ENCODE data around the gene OTX1. TPM values are rescaled to one million over a fixed set of nuclear protein-coding genes. Genes with fewer than 3 reads are reported as not detected.
"Not testable (repeated sequence)": the region's sequence is repeated elsewhere in the genome, so short reads cannot be mapped to it uniquely, and the experiment has no call there.

The OTX1 gene
- under 1 TPM in 2 of 3 donors, not detected in 1; 0.03 to 0.05 TPM for polyA plus RNA-seq (ENCODE audit: insufficient read length in 3 of 3)
- long read RNA-seq, donor 1, result 0 reads
- long read RNA-seq, donor 2, result 0 reads
- long read RNA-seq, donor 3, result 0 reads
- long read RNA-seq, donor 4, result 0 reads
- long read RNA-seq, donor 5, result 0 reads
- long read RNA-seq, donor 6, result 0 reads
- long read RNA-seq, donor 7, result 0 reads
- long read RNA-seq, donor 8, result 0 reads
- long read RNA-seq, donor 9, result 0 reads
- long read RNA-seq, donor 10, result 0 reads
- long read RNA-seq, donor 11, result 0 reads
- long read RNA-seq, donor 12, result 0 reads
- long read RNA-seq, donor 13, result 0 reads
- long read RNA-seq, donor 14, result 0 reads
- long read RNA-seq, donor 15, result 0 reads
- long read RNA-seq, donor 16, result 0 reads

DNA sequence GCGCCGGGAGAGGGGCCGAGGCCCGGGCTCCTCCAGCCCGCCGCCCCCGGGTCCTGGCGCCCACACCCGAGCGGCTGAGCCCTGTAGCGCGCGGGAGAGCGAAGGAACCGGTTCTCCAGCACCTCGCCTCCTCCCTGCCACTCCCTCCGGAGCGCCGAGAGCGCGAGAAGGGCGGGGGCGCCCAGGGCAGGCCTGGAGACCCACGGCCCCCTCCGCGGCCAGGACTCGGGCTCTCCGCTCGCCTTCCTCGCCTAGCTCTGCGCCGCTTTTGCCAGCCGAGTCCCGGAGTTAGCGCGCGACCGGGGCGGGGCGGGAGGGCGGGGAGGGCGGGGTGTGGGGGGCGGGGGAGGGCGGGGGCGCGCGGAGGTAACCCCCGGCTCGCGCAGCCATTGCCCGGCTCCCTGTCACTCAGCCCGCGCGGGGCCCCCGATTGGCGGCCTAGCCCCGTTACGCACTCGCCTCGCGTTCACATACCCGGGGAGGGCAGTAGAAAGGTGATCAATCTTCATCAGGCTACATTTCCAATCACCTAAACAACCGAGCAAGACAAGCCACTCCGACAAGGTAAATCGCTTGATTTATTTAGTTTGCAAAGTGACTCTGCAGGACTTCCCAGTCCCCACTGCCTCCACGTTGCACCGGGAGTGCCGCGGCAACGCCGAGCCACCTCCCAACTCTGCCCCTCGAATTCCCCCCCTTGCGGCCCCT, at the start of gene OTX1:
TSS of gene OTX1 (plus strand) at position 497 of the 708 bp plus-strand sequence. CDS start 2,161 bp downstream, outside the sequence.
- DNase-seq (ENCODE audit: extremely low read depth in 1 of 11, low read depth in 9 of 11, low spot score in 4 of 11), result no peak

DNA sequence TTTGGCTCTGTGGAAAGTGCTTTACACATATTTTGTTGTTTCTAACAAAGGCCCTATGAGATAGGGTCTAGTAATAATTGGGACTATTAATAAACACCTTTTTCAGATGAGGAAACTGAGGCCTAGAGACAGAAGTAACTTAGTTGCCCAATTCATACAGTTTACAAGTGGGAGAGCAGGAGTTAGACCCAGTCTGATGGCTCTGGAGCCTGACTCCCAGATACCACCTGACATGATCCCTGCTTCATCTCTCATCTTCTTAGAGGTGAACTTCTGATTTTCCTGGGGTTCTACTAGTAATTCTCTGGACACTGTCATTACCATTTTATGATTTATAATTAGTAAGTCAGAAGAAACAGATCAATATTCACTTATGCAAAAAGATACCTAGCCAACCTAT, 49.1 kb upstream of the OTX1 start:
- DNase-seq (ENCODE audit: extremely low read depth in 1 of 11, low read depth in 9 of 11, low spot score in 4 of 11), result no peak

DNA sequence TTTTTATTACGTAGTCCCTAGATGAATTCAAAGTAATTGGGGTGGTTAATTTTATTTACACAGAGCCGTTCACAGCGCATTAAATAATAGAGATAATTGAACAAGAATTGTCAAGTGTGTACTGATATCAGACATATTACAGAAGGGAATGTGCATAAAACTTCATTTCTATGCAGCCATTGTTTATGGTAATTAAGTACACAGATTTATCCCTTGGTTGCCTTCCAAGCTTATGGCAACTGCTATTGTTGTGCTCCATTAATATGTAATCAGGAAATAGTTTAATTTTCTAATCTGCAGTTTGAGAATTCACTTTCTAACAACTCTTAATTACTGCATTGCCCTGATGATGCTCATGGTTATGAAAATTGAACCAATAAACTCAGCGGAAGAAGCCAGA, 47.3 kb upstream of the OTX1 start:
- DNase-seq (ENCODE audit: extremely low read depth in 1 of 11, low read depth in 9 of 11, low spot score in 4 of 11), result no peak

DNA sequence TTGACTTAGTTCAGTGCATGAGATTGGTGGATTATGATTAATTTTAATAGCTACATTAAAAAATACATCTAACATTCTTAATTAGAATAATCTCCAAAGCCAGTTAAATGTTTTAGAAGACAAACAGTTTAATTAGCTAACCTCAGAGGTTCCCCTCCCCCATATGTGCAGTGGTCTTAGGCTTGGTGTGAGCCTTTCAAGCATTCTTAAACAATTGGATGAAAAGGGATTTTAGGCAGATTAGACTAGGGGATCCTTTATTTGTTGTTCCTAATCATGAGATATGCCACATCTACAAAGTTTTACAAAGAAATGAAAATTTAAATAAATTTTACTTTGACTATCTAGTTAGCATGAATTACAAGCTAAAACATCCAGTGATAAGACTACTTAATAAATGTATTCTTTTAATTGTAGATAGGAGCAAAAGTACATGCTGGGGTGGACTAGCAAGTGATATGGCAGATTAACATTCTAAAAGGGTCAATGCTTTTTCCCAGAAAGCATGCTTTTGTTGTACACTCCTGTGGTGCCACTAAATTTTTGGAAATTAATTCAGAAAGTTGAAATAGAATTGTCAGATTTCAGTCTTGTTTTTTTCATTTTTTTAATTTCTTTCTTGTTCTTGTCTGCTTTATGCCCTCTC, 42.7 kb upstream of the OTX1 start:
- DNase-seq (ENCODE audit: extremely low read depth in 1 of 11, low read depth in 9 of 11, low spot score in 4 of 11), result no peak

DNA sequence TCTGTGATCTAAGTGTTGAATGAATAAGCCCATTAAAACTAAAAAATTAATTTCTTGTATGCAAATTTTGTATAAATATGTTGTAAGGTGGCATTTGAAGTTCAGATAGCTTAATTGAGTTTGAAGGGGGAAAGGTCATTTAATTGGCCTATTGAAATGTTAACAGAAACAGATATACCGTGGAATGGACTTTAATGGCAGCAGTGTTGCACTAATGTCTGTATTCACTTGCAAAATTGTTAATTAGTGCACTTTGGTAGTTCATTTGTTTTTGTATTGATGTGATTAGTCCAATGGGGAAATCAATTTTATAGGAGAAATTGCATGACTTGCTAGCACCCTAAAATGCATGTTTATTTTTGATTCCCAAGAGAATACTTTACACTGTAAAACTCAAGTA, 41.8 kb upstream of the OTX1 start:
- no peak for DNase-seq (ENCODE audit: extremely low read depth in 1 of 11, low read depth in 9 of 11, low spot score in 4 of 11)

DNA sequence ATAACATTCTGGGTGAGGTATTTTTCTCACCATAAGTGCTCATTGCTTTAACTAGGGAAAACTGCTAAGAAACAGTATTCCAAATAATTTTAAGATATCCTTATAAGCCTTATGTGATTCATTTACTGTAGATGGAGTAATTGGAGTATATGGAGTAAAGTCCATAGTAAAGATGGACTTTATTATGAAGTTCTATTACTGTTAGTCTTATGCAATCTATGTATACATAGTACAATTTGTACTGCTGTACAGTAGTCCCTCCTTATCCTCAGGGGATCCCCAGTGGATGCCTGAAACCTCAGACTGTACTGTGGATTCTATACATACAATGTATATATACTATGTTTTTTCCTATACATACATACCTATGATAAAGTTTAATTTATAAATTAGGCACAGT, 41.1 kb upstream of the OTX1 start:
- DNase-seq (ENCODE audit: extremely low read depth in 1 of 11, low read depth in 9 of 11, low spot score in 4 of 11), result no peak

DNA sequence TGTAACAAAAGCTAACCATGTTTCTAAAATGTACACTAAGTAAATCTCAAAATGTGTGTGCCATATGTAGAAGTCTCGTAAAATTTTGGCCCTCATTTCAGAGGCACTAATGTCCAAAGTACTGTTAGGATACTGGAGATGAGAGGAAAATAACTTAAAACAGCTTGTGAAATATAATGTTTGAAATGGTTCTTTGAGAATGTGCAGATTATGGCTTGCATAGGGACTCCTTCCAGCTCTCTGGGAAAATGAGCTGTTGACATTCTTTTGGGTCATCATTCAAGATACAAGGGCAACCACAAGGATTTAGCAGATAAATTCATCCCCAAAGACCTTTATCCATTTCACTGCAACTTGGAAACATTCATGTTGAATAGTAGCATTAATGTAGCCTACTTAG, 38.1 kb upstream of the OTX1 start:
- no peak for DNase-seq (ENCODE audit: extremely low read depth in 1 of 11, low read depth in 9 of 11, low spot score in 4 of 11)

DNA sequence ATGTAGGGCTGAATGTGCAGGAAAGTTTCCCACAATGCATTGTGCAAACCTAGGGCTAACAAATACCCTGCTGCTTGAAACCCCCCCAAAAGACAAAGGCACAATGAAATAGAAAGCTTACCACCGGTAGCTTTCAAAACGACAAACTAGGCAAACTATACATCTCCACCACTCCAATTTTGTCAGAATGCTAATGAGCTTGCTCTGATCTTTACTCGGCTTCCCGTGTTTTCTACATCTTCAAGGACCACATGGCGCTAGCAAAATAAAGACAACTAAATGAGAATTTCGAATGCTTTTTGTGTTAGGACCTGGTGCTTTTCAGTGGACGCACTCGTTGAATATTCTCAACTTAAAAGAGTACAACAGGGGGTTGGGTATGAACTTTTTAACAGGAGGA, 37.2 kb upstream of the OTX1 start:
- DNase-seq (ENCODE audit: extremely low read depth in 1 of 11, low read depth in 9 of 11, low spot score in 4 of 11), result no peak

DNA sequence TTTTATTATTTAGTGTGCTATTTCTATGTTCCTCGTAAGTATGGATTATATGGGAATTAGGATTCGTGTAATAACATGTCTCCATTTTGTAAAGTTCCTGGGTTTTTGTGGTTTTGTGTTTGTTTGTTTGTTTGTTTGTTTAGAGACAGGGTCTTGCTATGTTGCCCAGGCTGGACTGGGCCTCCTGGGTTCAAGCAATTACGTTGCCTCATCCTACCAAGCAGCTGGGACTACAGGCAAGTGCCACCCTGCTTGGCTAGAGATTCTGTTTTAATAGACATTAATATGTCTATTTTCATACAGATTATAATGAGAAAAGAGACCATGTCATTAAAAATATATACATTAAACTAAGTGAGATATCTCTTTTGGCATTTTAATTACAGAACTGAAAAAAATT, 35.2 kb upstream of the OTX1 start:
- no peak for DNase-seq (ENCODE audit: extremely low read depth in 1 of 11, low read depth in 9 of 11, low spot score in 4 of 11)

DNA sequence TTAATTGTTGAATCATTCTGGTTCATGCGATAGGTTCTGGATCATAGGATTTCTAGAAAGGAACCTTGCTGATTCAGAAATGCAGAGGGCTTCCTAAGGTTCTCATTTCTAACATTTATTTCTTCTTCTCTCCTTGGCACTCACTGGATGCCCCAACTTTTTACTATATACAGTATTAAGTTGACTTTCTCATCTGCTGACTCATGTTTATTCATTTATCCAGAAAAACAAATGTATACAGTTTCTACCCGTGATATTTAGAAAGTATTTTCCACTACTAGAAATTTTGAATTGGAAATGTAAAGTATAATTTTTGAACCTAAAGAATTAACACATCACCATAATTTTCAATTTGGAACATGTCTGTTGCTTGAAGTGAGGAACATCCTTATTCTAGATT, 32.2 kb upstream of the OTX1 start:
- no peak for DNase-seq (ENCODE audit: extremely low read depth in 1 of 11, low read depth in 9 of 11, low spot score in 4 of 11)

DNA sequence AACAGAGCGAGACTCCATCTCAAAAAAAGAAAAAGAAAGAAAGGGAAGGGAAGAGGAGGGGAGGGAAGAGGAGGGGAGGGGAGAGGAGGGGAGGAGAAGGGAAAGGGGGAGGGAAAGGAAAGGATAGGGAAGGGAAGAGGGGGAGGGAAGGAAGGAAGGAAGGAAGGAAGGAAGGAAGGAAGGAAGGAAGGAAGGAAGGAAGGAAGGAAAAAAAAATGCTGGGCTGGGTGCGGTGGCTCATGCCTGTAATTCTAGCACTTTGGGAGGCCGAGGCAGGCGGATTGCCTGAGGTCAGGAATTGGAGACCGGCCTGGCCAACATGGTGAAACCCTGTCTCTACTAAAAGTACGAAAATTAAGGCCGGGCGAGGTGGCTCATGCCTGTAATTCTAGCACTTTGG, 30.9 kb upstream of the OTX1 start:
- DNase-seq (ENCODE audit: extremely low read depth in 1 of 11, low read depth in 9 of 11, low spot score in 4 of 11), result not testable (repeated sequence)

DNA sequence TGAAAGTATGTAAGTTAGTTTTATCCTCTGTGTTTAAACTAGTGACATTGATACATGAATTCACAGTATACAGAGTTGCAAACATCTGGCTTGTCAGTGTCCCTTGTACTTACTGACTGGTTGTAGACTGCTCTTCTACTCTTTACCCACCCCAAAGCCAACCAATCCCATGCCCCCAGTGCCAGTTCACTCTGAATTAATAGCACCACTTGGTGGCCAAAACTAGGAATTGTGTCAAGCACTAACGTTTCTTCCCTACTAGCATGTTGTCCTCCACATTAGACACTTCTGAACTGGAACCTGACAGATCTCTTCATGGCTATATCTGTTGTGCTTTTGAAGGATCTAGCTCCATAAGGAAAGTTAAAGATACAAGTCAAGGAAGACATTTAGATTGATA, 27.2 kb upstream of the OTX1 start:
- DNase-seq (ENCODE audit: extremely low read depth in 1 of 11, low read depth in 9 of 11, low spot score in 4 of 11), result no peak

DNA sequence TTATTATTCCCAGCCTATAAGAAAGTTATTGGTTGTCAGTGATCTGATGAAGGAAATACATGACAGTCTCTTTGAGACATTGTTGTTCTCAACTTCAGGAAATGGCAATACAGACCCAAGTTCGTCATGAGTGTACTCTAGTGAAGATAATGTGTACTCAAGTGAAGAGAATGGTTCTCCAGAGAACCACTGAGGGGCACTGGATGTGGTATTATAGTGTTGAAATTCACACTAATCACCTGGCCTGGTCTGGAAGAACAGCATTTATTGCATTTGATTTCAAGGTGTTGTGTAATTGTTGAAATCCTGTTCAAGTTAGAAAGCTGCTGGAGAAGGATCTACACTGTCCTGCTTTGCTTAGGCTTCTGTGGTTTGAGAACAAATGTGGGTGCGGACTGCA, 23.4 kb upstream of the OTX1 start:
- DNase-seq (ENCODE audit: extremely low read depth in 1 of 11, low read depth in 9 of 11, low spot score in 4 of 11), result no peak

DNA sequence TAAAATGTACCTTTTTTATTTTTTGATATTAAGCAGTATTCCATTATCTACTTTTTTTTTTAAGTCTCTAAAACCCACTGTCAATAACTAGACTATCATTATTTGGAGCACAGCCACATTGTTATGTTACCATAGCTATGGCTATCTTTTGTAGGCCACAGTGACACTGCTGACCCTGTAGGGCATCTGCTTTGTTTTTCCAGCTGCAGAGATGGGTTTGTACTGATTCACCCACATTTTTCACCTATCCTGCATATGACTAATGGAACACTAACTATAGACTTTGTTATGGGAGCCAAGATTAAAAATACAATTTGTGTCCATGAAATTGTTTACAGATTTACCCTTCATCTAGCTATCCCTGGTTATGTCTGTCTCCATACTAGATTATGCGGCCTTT, 21.6 kb upstream of the OTX1 start:
- no peak for DNase-seq (ENCODE audit: extremely low read depth in 1 of 11, low read depth in 9 of 11, low spot score in 4 of 11)

DNA sequence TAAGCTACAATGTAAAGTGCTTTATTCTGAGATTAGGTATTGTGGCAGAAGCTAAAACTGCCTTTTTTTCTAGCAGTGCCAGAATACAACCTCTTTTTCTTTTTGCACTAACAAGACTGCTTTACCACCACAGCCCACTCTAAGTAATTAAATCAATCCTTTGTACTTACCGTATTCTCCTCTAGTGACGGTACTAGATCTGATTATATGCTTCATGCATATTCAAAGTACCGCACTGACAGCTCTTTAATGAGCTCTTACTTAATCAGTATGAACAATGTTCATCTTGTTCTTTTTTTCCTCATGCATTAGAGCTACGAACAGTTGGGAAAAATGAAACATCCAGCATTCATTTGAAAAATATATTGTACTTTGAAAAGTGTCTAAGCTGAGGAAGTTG, 16.1 kb upstream of the OTX1 start:
- no peak for DNase-seq (ENCODE audit: extremely low read depth in 1 of 11, low read depth in 9 of 11, low spot score in 4 of 11)

DNA sequence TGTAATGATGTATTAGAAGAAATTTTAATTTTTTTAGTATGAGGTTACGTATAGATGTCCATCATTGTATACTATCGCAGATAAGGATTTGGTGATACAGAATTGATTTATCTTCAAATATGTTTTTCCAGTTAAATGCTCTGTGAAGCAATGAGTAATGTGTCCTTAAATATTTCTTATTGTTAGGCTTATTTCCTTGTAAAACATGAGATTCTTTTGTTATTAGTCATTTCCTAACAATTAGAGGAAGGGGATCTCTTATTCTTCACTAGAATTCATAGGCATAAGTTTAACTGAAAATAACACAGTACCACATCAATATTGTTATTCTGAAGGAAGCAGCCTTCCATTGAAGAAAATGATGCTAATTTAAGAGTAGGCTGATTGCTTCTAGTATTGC, 15.5 kb upstream of the OTX1 start:
- no peak for DNase-seq (ENCODE audit: extremely low read depth in 1 of 11, low read depth in 9 of 11, low spot score in 4 of 11)

DNA sequence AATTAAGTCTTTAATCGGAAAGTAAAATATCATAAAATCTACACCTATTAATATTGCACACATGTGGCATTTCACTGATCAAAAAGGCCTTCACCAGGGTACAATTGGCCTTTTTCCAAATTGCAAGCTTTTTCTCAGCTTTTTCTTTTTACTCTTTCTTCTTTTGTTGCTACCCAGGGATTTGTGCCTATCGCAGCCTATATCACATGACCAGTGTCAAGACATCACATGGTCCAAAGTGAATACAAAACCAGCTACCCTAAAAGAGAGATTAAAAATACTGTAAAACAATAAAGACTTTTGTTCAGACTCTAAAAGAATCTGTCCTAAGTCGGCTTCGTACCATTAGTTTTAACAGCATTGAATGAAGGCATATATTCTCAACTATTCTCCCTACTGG, 15.0 kb upstream of the OTX1 start:
- no peak for DNase-seq (ENCODE audit: extremely low read depth in 1 of 11, low read depth in 9 of 11, low spot score in 4 of 11)

DNA sequence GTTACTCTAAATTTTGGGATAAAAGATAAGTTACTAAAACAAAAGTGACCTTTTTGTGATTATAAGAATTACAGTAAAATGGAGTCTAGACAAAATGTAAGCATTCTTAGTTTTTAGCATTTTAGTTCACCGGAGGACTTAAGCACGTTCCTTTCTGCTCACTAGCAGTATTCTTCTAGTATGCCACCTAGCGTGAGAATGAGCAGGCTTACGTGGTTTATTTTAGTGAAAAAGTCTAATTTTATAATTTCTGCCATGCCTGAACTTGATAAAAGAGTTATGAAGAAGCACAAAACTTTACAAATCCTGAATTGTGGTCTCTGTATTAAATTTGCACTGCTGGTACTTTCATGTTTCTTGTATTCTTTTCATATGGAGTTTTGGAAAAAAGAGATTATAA, 12.6 kb upstream of the OTX1 start:
- DNase-seq (ENCODE audit: extremely low read depth in 1 of 11, low read depth in 9 of 11, low spot score in 4 of 11), result no peak

DNA sequence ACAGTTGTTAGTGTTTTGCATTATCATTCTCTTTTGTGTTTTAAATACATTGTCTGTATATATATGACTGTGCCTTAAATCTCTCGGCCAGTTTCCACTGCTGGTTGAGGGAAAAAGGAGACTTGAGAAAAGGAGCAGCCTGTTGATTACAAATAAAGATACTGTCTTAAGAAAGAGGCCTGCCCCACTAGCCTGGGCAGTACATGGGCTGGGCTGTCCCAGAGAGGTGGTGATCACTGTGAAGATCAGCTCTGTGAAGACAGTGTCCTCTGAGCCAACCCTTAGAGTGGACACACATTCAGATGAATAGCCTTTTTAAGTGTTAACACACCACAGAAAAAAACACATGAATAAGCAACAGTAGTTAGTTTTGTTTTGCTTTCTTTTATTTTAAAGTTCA, 10.0 kb upstream of the OTX1 start:
- DNase-seq (ENCODE audit: extremely low read depth in 1 of 11, low read depth in 9 of 11, low spot score in 4 of 11), result no peak

DNA sequence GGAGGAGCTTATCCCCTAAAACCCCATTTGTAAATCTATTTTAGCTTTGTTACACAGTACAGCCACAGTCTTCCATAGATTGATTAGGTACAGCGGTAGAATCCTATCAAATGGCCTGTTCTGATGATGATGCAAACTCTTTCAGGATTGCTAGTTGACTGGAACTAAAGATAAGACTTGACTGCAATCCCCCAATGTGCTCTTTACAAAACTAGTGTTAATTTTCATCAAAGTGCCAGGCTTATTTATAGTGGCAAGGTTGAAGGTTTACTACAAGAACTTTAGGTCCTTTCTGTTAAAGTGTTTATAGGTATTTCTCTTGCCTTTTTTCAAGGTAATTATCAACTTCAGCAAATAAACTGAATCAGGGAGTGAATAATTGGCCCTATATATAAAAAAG, 9.0 kb upstream of the OTX1 start:
- DNase-seq (ENCODE audit: extremely low read depth in 1 of 11, low read depth in 9 of 11, low spot score in 4 of 11), result no peak
